Measurements from ENCODE around the gene ADAMTS17.

GRCh38 chr15:99987119-99987506, 354.7 kb downstream of the ADAMTS17 start:
- no peak for TF ChIP-seq CTCF (conservative IDR thresholded peaks at IDR 0.05; ENCODE audit: low read length)
- no peak for TF ChIP-seq EZH2phosphoT487 (IDR thresholded peaks at IDR 0.05; ENCODE audit: borderline replicate concordance)
